WTC11 (cell line): ENCODE data around the gene MGMT. TPM values are rescaled to one million over a fixed set of nuclear protein-coding genes. Genes with fewer than 3 reads are reported as not detected.
A peak's percentile ranks its signal among the peaks of the same experiment; 100 is the strongest.

Source experiments
- ATAC-seq: fragments of 200-7000 bp; cut with Tn5 transposase; 2 replicates; pipeline ENCODE4 v1.10.0; 2021; ENCODE audit warnings: mild to moderate bottlenecking, moderate library complexity
- CTCF ChIA-PET: fragments of 300-600 bp; sonication (Branson Sonifier 250); formaldehyde crosslinking; loops from one replicate; lab custom pipeline; 2021; ENCODE audit warnings: antibody characterized with exemption; lab: Charles Lee
- POLR2A ChIA-PET: fragments of 350-600 bp; sonication (Branson Sonifier 250); formaldehyde crosslinking; loops from one replicate; lab custom pipeline; 2021; ENCODE audit warnings: antibody characterized with exemption; lab: Charles Lee
- DNase-seq: peaks from one replicate; pipeline ENCODE4 v3.0.0; 2021; ENCODE audit warnings: low spot score
- H3K27ac Mint-ChIP-seq: 2 replicates; pipeline ENCODE4 v1.8.0; 2021; ENCODE audit warnings: mixed read lengths
- H3K27me3 Mint-ChIP-seq: 2 replicates; pipeline ENCODE4 v1.8.0; 2021; ENCODE audit warnings: low read depth, mild to moderate bottlenecking, moderate library complexity, mixed read lengths
- H3K36me3 Mint-ChIP-seq: 2 replicates; pipeline ENCODE4 v1.8.0; 2021; ENCODE audit warnings: mixed read lengths
- H3K4me1 Mint-ChIP-seq: 2 replicates; pipeline ENCODE4 v1.8.0; 2022; ENCODE audit warnings: mixed read lengths
- H3K4me3 Mint-ChIP-seq: 2 replicates; pipeline ENCODE4 v1.8.0; 2021; ENCODE audit warnings: mild to moderate bottlenecking, moderate library complexity, mixed read lengths
- H3K9me3 Mint-ChIP-seq: 2 replicates; pipeline ENCODE4 v1.8.0; 2021; ENCODE audit warnings: mixed read lengths
- CDX4 ChIP-seq: fragments of 250-450 bp; sonication (Bioruptor Pico); IDR thresholded peaks from 2 replicates; pipeline ENCODE4 v1.9.0; 2021; ENCODE audit warnings: moderate library complexity, mild to moderate bottlenecking, inconsistent platforms, borderline replicate concordance
- ERG ChIP-seq: fragments of 250-450 bp; sonication (Bioruptor Pico); IDR thresholded peaks from 2 replicates; pipeline ENCODE4 v1.8.0; 2021; ENCODE audit warnings: mild to moderate bottlenecking
- FOXK1 ChIP-seq: sonication (generic); formaldehyde crosslinking; IDR thresholded peaks from 2 replicates; pipeline ENCODE4 v1.8.0; 2022; ENCODE audit warnings: mild to moderate bottlenecking, moderate library complexity, missing genetic modification reagents
- GRHL2 ChIP-seq: fragments of 250-450 bp; sonication (Bioruptor Pico); IDR thresholded peaks from 2 replicates; pipeline ENCODE4 v1.8.0; 2022; ENCODE audit warnings: mild to moderate bottlenecking, moderate library complexity; ENCODE audit not compliant: insufficient replicate concordance, severe bottlenecking
- HMGA2 ChIP-seq: fragments of 250-450 bp; sonication (Bioruptor Pico); IDR thresholded peaks from 2 replicates; pipeline ENCODE4 v1.4.0; 2021; ENCODE audit warnings: mild to moderate bottlenecking, moderate library complexity
- JUN ChIP-seq: sonication (generic); formaldehyde crosslinking; IDR thresholded peaks from 2 replicates; pipeline ENCODE4 v1.8.0; 2023; ENCODE audit warnings: mild to moderate bottlenecking, missing genetic modification reagents
- MAX ChIP-seq: sonication (generic); formaldehyde crosslinking; IDR thresholded peaks from 2 replicates; pipeline ENCODE4 v1.8.0; 2022; ENCODE audit warnings: mild to moderate bottlenecking, missing genetic modification reagents
- TP53 ChIP-seq: sonication (generic); formaldehyde crosslinking; IDR thresholded peaks from 2 replicates; pipeline ENCODE4 v1.8.1; 2023; ENCODE audit warnings: mild to moderate bottlenecking, missing genetic modification reagents
- ZNF317 ChIP-seq: sonication (generic); formaldehyde crosslinking; IDR thresholded peaks from 2 replicates; pipeline ENCODE4 v1.8.1; 2023; ENCODE audit warnings: low read depth, mild to moderate bottlenecking, moderate library complexity, missing genetic modification reagents, borderline replicate concordance
- ZNF423 ChIP-seq: fragments of 250-450 bp; sonication (Bioruptor Pico); IDR thresholded peaks from 2 replicates; pipeline ENCODE4 v2.1.2; 2022; ENCODE audit warnings: mild to moderate bottlenecking, moderate library complexity
- ZNF532 ChIP-seq: fragments of 250-450 bp; sonication (Bioruptor Pico); IDR thresholded peaks from 2 replicates; pipeline ENCODE4 v1.9.0; 2021; ENCODE audit warnings: mild to moderate bottlenecking, borderline replicate concordance
- total RNA-seq: library from RNA; stranded (reverse); gene quantifications from 3 replicates; pipeline ENCODE4 v1.2.3, GENCODE V29; 2021

MGMT gene
- total RNA-seq, 1 experiment from 2014 or later: 11.8 TPM

- Mint-ChIP-seq H3K9me3 (no peaks in the 10 kb centered on the region), H3K4me1 (peaks cover 8% of the 10 kb centered on the region), H3K4me3 (no peak overlapping the region), H3K36me3 (peaks cover 6% of the 10 kb centered on the region), H3K27ac (no peak overlapping the region), H3K27me3 (peaks cover 10% of the 10 kb centered on the region)
- TF ChIP-seq ERG (no peak), TP53 (CRISPR knock-in tag) (no peak), GRHL2 (CRISPR knock-in tag) (no peak)
- no peak for DNase-seq
- CTCF ChIA-PET: no interaction called here
- no peak for ATAC-seq
- POLR2A ChIA-PET: no interaction called here
These were observed 3.2 kb downstream of the MGMT start for GRCh38 chr10:129470103-129470851.

DNA sequence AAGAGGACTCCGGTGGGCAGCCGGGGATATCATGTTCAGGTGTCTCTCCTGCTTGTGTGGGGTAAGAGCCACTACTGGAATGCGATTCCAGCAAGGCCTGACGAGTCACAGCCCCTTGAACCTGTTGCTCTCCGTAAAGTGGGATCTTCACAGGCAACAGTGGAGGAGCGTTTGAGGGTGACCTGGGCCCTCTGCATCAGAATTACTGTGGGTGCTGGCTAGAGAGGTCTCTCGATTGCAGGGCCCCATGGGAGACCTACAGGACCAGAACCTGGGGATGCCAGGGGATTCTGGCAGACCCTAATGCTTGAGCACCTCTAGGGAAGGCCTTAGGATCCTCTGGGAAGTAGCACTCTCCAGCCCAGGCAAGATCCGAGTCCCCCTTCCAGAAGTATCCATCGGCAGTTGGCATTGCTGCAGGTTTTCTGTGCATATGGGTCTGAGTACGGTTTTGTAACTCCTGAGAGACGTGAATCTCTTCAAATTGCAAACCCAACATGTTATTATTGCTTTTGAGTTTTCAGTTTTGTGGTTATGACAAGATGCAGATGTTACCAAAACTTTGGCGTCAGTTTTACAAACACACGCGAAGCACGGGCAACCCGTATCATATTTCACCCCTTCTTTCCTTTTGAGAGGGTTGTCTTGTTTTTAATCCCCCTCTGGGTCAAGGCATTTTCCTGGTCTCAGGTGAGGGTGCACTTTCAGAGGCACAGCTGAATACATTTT lies 4.6 kb downstream of the MGMT start:
- Mint-ChIP-seq H3K9me3 (no peaks in the 10 kb centered on the region), H3K4me3 (no peak overlapping the region), H3K27ac (no peak overlapping the region), H3K4me1 (peaks cover 8% of the 10 kb centered on the region), H3K36me3 (peaks cover 6% of the 10 kb centered on the region), H3K27me3 (no peaks in the 10 kb centered on the region)
- ATAC-seq: no peak
- DNase-seq: no peak
- TF ChIP-seq CDX4 (CRISPR knock-in tag) (no peak), ZNF423 (CRISPR knock-in tag) (no peak), FOXK1 (CRISPR knock-in tag) (no peak), ZNF532 (CRISPR knock-in tag) (no peak), MAX (CRISPR knock-in tag) (no peak)
- POLR2A ChIA-PET: no interaction called here
- CTCF ChIA-PET: no interaction called here

GRCh38 chr10:129472696-129473555 lies 5.9 kb downstream of the MGMT start:
- Mint-ChIP-seq H3K27ac (0 out of 2 replicates have a peak overlapping the region, but pooled peaks have one; percentile 27), H3K4me3 (no peak overlapping the region), H3K9me3 (no peaks in the 10 kb centered on the region), H3K4me1 (peaks cover 4% of the 10 kb centered on the region; the same call in 1 of the 2 replicates), H3K36me3 (peaks cover 6% of the 10 kb centered on the region), H3K27me3 (no peaks in the 10 kb centered on the region)
- ChIA-PET CTCF (no interaction called here), POLR2A (no interaction called here)
- no peak for DNase-seq
- ATAC-seq: no peak
- TF ChIP-seq HMGA2 (no peak), ZNF317 (CRISPR knock-in tag) (no peak), ERG (no peak), JUN (CRISPR knock-in tag) (no peak)
- TF ChIP-seq, all 79 proteins: peak for 0
